ENCODE data around the gene INPP5E. TPM values are rescaled to one million over a fixed set of nuclear protein-coding genes. Genes with fewer than 3 reads are reported as not detected.

The INPP5E gene
- total RNA-seq, 2 experiments from 2014 or later: 17.2 to 19.4 TPM

DNA sequence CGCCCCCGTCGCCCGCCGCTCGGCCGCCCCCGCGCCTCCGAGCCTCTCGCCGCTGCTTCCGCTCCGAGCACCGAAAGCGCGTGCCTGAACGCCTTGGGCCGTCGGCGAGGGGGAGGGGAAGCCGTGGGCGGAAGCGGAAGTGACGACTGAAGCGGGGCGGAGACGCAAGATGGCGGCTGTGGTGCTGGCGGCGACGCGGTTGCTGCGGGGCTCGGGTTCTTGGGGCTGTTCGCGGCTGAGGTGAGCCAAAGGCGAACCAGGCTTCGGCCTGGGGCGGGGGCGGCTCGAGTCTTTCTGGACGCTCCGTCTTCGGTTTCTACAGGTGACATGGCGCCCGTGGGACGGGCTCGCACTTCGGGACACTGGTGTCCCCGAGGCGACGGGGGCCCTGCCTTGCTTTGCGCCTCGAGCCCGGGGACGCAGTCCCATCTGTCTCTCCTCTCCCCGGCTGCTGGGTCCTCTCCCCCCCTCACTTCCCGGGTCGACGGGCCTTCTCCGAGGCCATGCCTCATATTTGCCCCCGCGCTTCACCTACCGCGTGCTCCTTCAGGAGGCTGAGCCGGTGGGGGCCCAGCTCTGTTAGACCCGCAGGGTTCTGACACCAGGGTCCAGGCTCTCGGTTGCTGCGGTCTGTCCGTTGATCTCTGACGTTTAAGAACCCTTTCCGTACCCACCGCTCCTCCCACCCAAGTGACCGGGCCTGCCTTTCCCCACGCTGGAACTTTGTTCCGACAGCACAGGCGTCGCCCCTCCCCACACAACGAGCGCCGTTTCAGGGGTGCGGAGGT lies 29.0 kb downstream of the INPP5E start, which contains the start of the genes ENTR1 and PMPCA:
Gene ENTR1 (minus strand): TSS at position 115 of the 788 bp plus-strand sequence. CDS start 217 bp downstream, outside the sequence.
Gene PMPCA (plus strand): TSS at position 159 of the 788 bp plus-strand sequence. CDS start 11 bp downstream, at position 170.
- peak; percentile 85 for ATAC-seq (ENCODE audit: poor library complexity)
- H3K4me1 Mint-ChIP-seq (ENCODE audit: low read depth): peaks cover 42% of the 10 kb centered on the region
- peaks cover 80% of the 10 kb centered on the region for H3K36me3 Mint-ChIP-seq (ENCODE audit: low read depth)

GRCh38 chr9:136409557-136410455 lies 29.8 kb downstream of the INPP5E start:
- POLR2A ChIA-PET: interaction anchor here (0.8 to 1.7 kb wide), 5 partner anchors 9 to 831 kb away, joined by 3 to 18 read pairs (median 4); partner anchors contain the start of genes DNLZ, SNAPC4 and TUBB4B
- H3K4me3 Mint-ChIP-seq: peak overlapping the region; percentile 91
- no peak for TF ChIP-seq CTCF (IDR thresholded peaks at IDR 0.05)
- no peaks in the 10 kb centered on the region for H3K9me3 Mint-ChIP-seq
- Histone ChIP-seq H3K27ac (ENCODE audit: low read depth in 1 of 2, low read length in 2 of 2) (peak overlapping the region; percentile 43 to 64), H3K9me3 (ENCODE audit: control insufficient read depth in 1 of 2, insufficient read depth in 1 of 2, low read length in 2 of 2) (no peaks in the 10 kb centered on the region), H3K4me3 (ENCODE audit: low read length) (peak overlapping the region; percentile 83), H3K36me3 (ENCODE audit: insufficient read depth, low read length) (peaks cover 48% of the 10 kb centered on the region), H3K27me3 (ENCODE audit: control insufficient read depth in 1 of 2, insufficient read depth in 2 of 2, low read length in 2 of 2) (no peaks in the 10 kb centered on the region), H3K4me1 (ENCODE audit: insufficient read depth, low read length) (peaks cover 56% of the 10 kb centered on the region)
- ATAC-seq (ENCODE audit: poor library complexity) (peak; percentile 39), DNase-seq (peak in 8 of 14 experiments; percentile 16 to 67 (median 34))
- CTCF ChIA-PET: interaction anchor here (1.2 to 2.1 kb wide), 3 partner anchors 9 to 46 kb away, joined by 4 to 7 read pairs (median 6); partner anchors contain the start of genes DNLZ and SNAPC4
- peaks cover 81% of the 10 kb centered on the region for H3K36me3 Mint-ChIP-seq (ENCODE audit: low read depth)
- intact Hi-C loops (cut with DNase I, micrococcal nuclease): loop anchor here in 1 of 2 experiments (1.0 to 10.0 kb wide), 7 partner anchors 10 to 445 kb away; partner anchors contain the start of genes DNLZ, INPP5E, NOTCH1 and RABL6
- H3K27ac Mint-ChIP-seq: peak overlapping the region; percentile 91
- peaks cover 51% of the 10 kb centered on the region for H3K4me1 Mint-ChIP-seq (ENCODE audit: low read depth)
- no peaks in the 10 kb centered on the region for H3K27me3 Mint-ChIP-seq

More for the DNA sequence above, 29.0 kb downstream of the INPP5E start, which contains the start of the genes ENTR1 and PMPCA:
- no peak for TF ChIP-seq CTCF (IDR thresholded peaks at IDR 0.05)
- no peaks in the 10 kb centered on the region for H3K27me3 ChIP-seq (ENCODE audit: control insufficient read depth in 1 of 2, insufficient read depth in 2 of 2, low read length in 2 of 2)
- H3K27me3 Mint-ChIP-seq: no peaks in the 10 kb centered on the region
- H3K27ac ChIP-seq (ENCODE audit: low read depth in 1 of 2, low read length in 2 of 2): peak within 1 kb of the TSS; percentile 87 to 95
- peaks cover 51% of the 10 kb centered on the region for H3K36me3 ChIP-seq (ENCODE audit: insufficient read depth, low read length)
- peaks cover 47% of the 10 kb centered on the region for H3K4me1 ChIP-seq (ENCODE audit: insufficient read depth, low read length)
- peak within 1 kb of the TSS; percentile 91 for H3K4me3 Mint-ChIP-seq
- ChIA-PET CTCF (interaction anchor here (1.0 to 2.1 kb wide), 4 partner anchors 10 to 47 kb away, joined by 3 to 7 read pairs (median 5); partner anchors contain the start of genes DNLZ and SNAPC4), POLR2A (interaction anchor here (1.1 to 1.7 kb wide), 3 partner anchors 10 to 73 kb away, joined by 3 to 18 read pairs (median 8); partner anchors contain the start of genes DNLZ and SNAPC4)
- intact Hi-C loops (cut with DNase I, micrococcal nuclease): loop anchor here in 1 of 2 experiments (1.0 to 2.0 kb wide), 4 partner anchors 10 to 318 kb away; partner anchors contain the start of genes DNLZ, INPP5E and SNAPC4
- peak within 1 kb of the TSS; percentile 91 for H3K27ac Mint-ChIP-seq
- peak within 1 kb of the TSS; percentile 95 for H3K4me3 ChIP-seq (ENCODE audit: low read length)
- DNase-seq: peak; percentile 89 to 98 (median 94)
- H3K9me3 Mint-ChIP-seq: no peaks in the 10 kb centered on the region
- no peaks in the 10 kb centered on the region for H3K9me3 ChIP-seq (ENCODE audit: control insufficient read depth in 1 of 2, insufficient read depth in 1 of 2, low read length in 2 of 2)
